DMS 273 (cell line): Measurements from ENCODE around the gene MYPOP.

Experiments used
- DNase-seq: peaks from one replicate; lab custom pipeline; 2025; ENCODE audit not compliant: unreplicated experiment; lab: John Stamatoyannopoulos, UW

The MYPOP gene

GRCh38 chr19:45864629-45865082 is 37.8 kb downstream of the MYPOP start:
- DNase-seq: no peak

GRCh38 chr19:45863840-45864628 is 38.4 kb downstream of the MYPOP start, which contains the start of gene FOXA3:
FOXA3 (plus strand) TSS chr19:45864326; CDS start chr19:45864457, 131 bp downstream.
- peak; percentile 88 for DNase-seq

- DNase-seq: no peak
These were observed 39.0 kb downstream of the MYPOP start for GRCh38 chr19:45863335-45863839.

GRCh38 chr19:45862564-45863334 is 39.7 kb downstream of the MYPOP start, which contains the start of gene SYMPK:
SYMPK (minus strand) TSS chr19:45863147; CDS start chr19:45854495, 8,652 bp downstream.
- DNase-seq: peak; percentile 99

GRCh38 chr19:45862271-45862563 is 40.2 kb downstream of the MYPOP start:
- no peak for DNase-seq

- no peak for DNase-seq
These were observed 41.8 kb downstream of the MYPOP start for GRCh38 chr19:45860359-45861259.

GRCh38 chr19:45854167-45854778 is 48.1 kb downstream of the MYPOP start:
- DNase-seq: no peak

- DNase-seq: no peak
These were observed 49.4 kb downstream of the MYPOP start for GRCh38 chr19:45852983-45853382.

GRCh38 chr19:45852145-45852750 is 50.2 kb downstream of the MYPOP start:
- no peak for DNase-seq

- DNase-seq: peak; percentile 29
These were observed 53.5 kb downstream of the MYPOP start for GRCh38 chr19:45848922-45849321.

- no peak for DNase-seq
These were observed 54.8 kb downstream of the MYPOP start for GRCh38 chr19:45847663-45848062.

GRCh38 chr19:45842198-45842597 is 60.2 kb downstream of the MYPOP start:
- no peak for DNase-seq
